A549 treated with CpdA at 1 μM for 4 hours (cell line): ENCODE data around the gene CLDND2. TPM values are rescaled to one million over a fixed set of nuclear protein-coding genes. Genes with fewer than 3 reads are reported as not detected.

Source experiments
- total RNA-seq: library from RNA; stranded (reverse); fragments of 200-300 nt; extraction: Qiagen RNA extraction; gene quantifications from 5 replicates; pipeline ENCODE4 v1.2.3, GENCODE V29; 2022; ENCODE audit warnings: low read depth

The CLDND2 gene, protein sequence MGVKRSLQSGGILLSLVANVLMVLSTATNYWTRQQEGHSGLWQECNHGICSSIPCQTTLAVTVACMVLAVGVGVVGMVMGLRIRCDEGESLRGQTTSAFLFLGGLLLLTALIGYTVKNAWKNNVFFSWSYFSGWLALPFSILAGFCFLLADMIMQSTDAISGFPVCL
- total RNA-seq, result 4.7 to 10.1 TPM (median 9.9 TPM) in 5 replicates

GRCh38 chr19:51368366-51369282 lies at the start of gene CLDND2:
TSS of gene CLDND2 (minus strand) at chr19:51369003. CDS start at chr19:51368577, 426 bp downstream.

DNA sequence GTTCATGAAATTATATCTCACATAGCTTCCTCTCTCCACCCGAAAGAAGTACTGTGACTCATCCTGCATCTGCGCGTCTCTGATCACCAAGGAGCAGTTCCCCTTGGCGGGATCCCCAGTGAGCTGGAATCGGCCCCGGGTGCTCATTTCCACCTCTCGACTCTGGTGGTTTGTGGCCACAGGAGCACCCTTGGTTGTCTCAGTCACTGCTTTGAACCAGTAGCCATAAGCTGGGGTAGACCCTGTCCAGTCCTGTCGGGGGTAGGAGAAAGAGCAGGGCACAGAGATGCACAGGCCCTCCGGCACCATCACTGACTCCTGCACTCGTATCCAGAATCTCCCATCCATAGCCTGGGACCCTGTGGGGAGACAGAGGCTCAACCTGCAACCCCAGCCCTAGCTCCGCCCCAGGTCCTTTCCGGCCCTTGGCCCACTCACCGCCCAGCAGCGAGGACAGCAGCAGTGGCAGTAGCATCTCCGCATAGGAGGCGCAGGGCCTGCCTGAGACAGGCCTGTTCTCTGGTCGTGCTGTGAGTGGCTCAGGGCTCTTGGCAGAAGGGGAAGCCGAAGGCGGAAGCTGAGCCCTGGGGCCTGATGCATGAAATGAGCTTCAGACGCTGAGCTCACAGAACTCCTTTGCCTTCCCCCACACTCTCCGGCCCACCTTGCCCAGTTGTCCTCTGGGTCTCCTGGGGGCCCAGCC lies 48.5 kb upstream of the CLDND2 start, which contains the start of gene SIGLEC10:
Gene SIGLEC10 (minus strand): TSS at position 536 of the 703 bp plus-strand sequence. CDS start 61 bp downstream, at position 475.

DNA sequence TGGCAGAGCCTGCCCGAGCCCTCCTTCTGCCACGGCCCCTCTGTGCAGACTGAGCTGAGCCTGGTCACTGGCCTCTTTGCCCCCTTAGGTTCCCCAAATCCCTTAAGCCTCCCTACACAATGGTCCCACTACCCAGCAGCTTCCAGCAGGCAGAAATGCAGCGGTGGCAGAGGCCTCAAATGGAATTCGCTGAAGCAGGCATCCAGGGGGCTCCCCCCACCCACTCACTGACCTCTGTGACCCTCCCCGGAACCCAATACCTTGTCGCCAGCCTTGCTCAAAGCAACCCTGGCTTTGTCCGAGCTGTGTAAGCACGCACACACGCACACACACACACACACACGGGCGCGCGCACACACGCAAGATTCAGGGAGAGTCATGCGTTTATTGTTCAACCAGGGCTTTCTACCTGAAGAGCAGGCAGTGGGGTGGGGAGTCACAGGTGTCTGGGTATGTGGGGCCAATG lies 19.2 kb upstream of the CLDND2 start, which contains the start of gene LIM2:
Gene LIM2 (minus strand): TSS at position 51 of the 466 bp plus-strand sequence. CDS start 531 bp downstream, outside the sequence.

GRCh38 chr19:51372649-51373504 lies 4.1 kb upstream of the CLDND2 start, which contains the start of gene NKG7:
TSS of gene NKG7 (minus strand) at chr19:51372654. CDS start at chr19:51372535, 119 bp downstream.

GRCh38 chr19:51365965-51366388 lies 2.8 kb downstream of the CLDND2 start, which contains the start of gene ETFB:
TSS of gene ETFB (minus strand) at chr19:51366388. CDS start at chr19:51366326, 62 bp downstream.

GRCh38 chr19:51341976-51342580 lies 26.7 kb downstream of the CLDND2 start, which contains the start of gene VSIG10L:
TSS of gene VSIG10L (minus strand) at chr19:51342139. CDS start at chr19:51342124, 15 bp downstream.

Other genes starting within 250 kb of the CLDND2 start
- gene SIGLEC9, start 244.1 kb downstream of the CLDND2 start, total RNA-seq, result 0.26 TPM in 1 of 5 replicates, not detected in the others
- not detected in 5 replicates for gene SIGLEC7, start 226.7 kb downstream of the CLDND2 start, total RNA-seq
- 0.08 TPM in 1 of 5 replicates, not detected in the others for gene CD33, start 143.9 kb downstream of the CLDND2 start, total RNA-seq
- gene SIGLECL1, start 117.9 kb downstream of the CLDND2 start, total RNA-seq, result not detected in 5 replicates
- gene IGLON5, start 57.4 kb downstream of the CLDND2 start, total RNA-seq, result 0.02 to 0.06 TPM (median 0.05 TPM) in 3 of 5 replicates, not detected in the others
- 6.7 to 10.1 TPM (median 9.5 TPM) in 5 replicates for gene VSIG10L, start 26.9 kb downstream of the CLDND2 start, total RNA-seq
- gene ETFB, start 2.6 kb downstream of the CLDND2 start, total RNA-seq, result 204 to 234 TPM (median 218 TPM) in 5 replicates
- gene NKG7, start 3.7 kb upstream of the CLDND2 start, total RNA-seq, result not detected in 5 replicates
- gene LIM2, start 19.0 kb upstream of the CLDND2 start, total RNA-seq, result not detected in 5 replicates
- not detected in 5 replicates for gene C19orf84, start 21.6 kb upstream of the CLDND2 start, total RNA-seq
- not detected in 5 replicates for gene SIGLEC10, start 48.6 kb upstream of the CLDND2 start, total RNA-seq
- not detected in 5 replicates for gene SIGLEC8, start 89.5 kb upstream of the CLDND2 start, total RNA-seq
- not detected in 5 replicates for gene CEACAM18, start 109.5 kb upstream of the CLDND2 start, total RNA-seq
- not detected in 5 replicates for gene SIGLEC12, start 132.8 kb upstream of the CLDND2 start, total RNA-seq
- gene SIGLEC6, start 162.7 kb upstream of the CLDND2 start, total RNA-seq, result not detected in 5 replicates
- 4.2 to 5.6 TPM (median 4.3 TPM) in 5 replicates for gene ZNF175, start 202.3 kb upstream of the CLDND2 start, total RNA-seq